GM12878 (cell line): Measurements from ENCODE around the gene GJA1.

Source experiments
- CBX5 ChIP-seq: sonication (generic); IDR thresholded peaks from 2 replicates; pipeline ENCODE4 v1.6.1; 2016; ENCODE audit warnings: low read depth, moderate library complexity, mild to moderate bottlenecking, inconsistent platforms
- CEBPB ChIP-seq, 2 experiments: fragments of 150-350 bp in 1 of 2; IDR thresholded peaks; 2 replicates each; pipeline ENCODE4 v1.6.1; 2012 to 2014; ENCODE audit warnings: low read depth in 2 of 2, low read length in 2 of 2, borderline replicate concordance in 1 of 2, inconsistent platforms in 1 of 2
- CTCF ChIP-seq, 3 experiments: IDR thresholded peaks in 2 of 3; conservative IDR thresholded peaks in 1 of 3; 2 replicates each; pipeline ENCODE4 v1.5.1; 2011; ENCODE audit warnings: low read depth in 3 of 3, low read length in 3 of 3, mild to moderate bottlenecking in 3 of 3, control low read depth in 2 of 3, moderate library complexity in 2 of 3, inconsistent platforms in 1 of 3, mixed read lengths in 1 of 3; ENCODE audit not compliant: control insufficient read depth in 2 of 3, insufficient read depth in 1 of 3; ENCODE audit errors: extremely low read depth in 1 of 3
- E2F4 ChIP-seq: IDR thresholded peaks from 2 replicates; pipeline ENCODE4 v1.6.1; 2012; ENCODE audit warnings: low read depth, low read length, improper control_type of control experiment
- ETV6 ChIP-seq, 2 experiments: fragments of 450-650 bp in 1 of 2; IDR thresholded peaks in 1 of 2; conservative IDR thresholded peaks in 1 of 2; 2 replicates each; pipeline ENCODE4 v1.6.1; 2014; ENCODE audit warnings: antibody characterized with exemption in 1 of 2, borderline replicate concordance in 1 of 2, low read depth in 1 of 2, mild to moderate bottlenecking in 1 of 2, moderate library complexity in 1 of 2
- MAX ChIP-seq: IDR thresholded peaks from 2 replicates; pipeline ENCODE4 v1.6.1; 2012; ENCODE audit warnings: low read depth, low read length, improper control_type of control experiment
- PBX3 ChIP-seq: IDR thresholded peaks from 2 replicates; pipeline ENCODE4 v1.6.1; 2011; ENCODE audit warnings: mild to moderate bottlenecking, low read depth, low read length, moderate library complexity; ENCODE audit not compliant: insufficient replicate concordance
- PML ChIP-seq: IDR thresholded peaks from 2 replicates; pipeline ENCODE4 v1.6.1; 2012; ENCODE audit warnings: low read length, inconsistent platforms
- RCOR1 ChIP-seq: conservative IDR thresholded peaks from 2 replicates; pipeline ENCODE4 v1.6.1; 2012; ENCODE audit warnings: low read depth, low read length, improper control_type of control experiment
- SP1 ChIP-seq: IDR thresholded peaks from one replicate; pipeline ENCODE4 v1.6.1; 2011; ENCODE audit warnings: low read depth, low read length
- SREBF2 ChIP-seq: IDR thresholded peaks from 2 replicates; pipeline ENCODE4 v1.6.1; 2012; ENCODE audit warnings: mild to moderate bottlenecking, low read length

GRCh38 chr6:121453191-121453590 is 17.7 kb downstream of the GJA1 start:
- TF ChIP-seq ETV6 (conservative IDR thresholded peaks at IDR 0.05 in 1 of 2, IDR thresholded peaks at IDR 0.05 in 1 of 2; ENCODE audit: borderline replicate concordance in 1 of 2, low read depth in 1 of 2) (no peak), CTCF (IDR thresholded peaks at IDR 0.05 in 2 of 3, conservative IDR thresholded peaks at IDR 0.05 in 1 of 3; ENCODE audit: control insufficient read depth in 2 of 3, extremely low read depth in 1 of 3, insufficient read depth in 1 of 3, low read depth in 3 of 3, low read length in 3 of 3) (no peak), PBX3 (no peak), SREBF2 (no peak), CBX5 (no peak), CEBPB (IDR thresholded peaks at IDR 0.05; ENCODE audit: borderline replicate concordance in 1 of 2, low read depth in 2 of 2, low read length in 2 of 2) (no peak), E2F4 (no peak), MAX (no peak), RCOR1 (no peak), SP1 (no peak), PML (no peak)
